NB4 (cell line): ENCODE results near the gene OVOL3.

Experiments used
- POLR2A ChIP-seq: IDR thresholded peaks from 2 replicates; pipeline ENCODE4 v1.6.1; 2011; ENCODE audit warnings: mild to moderate bottlenecking; ENCODE audit not compliant: insufficient read length; ENCODE audit errors: extremely low read depth
- TF ChIP-seq, protein P1 (sequence below): IDR thresholded peaks from one replicate; pipeline ENCODE4 v1.5.1; 2012; ENCODE audit warnings: low read depth, low read length

DNA sequence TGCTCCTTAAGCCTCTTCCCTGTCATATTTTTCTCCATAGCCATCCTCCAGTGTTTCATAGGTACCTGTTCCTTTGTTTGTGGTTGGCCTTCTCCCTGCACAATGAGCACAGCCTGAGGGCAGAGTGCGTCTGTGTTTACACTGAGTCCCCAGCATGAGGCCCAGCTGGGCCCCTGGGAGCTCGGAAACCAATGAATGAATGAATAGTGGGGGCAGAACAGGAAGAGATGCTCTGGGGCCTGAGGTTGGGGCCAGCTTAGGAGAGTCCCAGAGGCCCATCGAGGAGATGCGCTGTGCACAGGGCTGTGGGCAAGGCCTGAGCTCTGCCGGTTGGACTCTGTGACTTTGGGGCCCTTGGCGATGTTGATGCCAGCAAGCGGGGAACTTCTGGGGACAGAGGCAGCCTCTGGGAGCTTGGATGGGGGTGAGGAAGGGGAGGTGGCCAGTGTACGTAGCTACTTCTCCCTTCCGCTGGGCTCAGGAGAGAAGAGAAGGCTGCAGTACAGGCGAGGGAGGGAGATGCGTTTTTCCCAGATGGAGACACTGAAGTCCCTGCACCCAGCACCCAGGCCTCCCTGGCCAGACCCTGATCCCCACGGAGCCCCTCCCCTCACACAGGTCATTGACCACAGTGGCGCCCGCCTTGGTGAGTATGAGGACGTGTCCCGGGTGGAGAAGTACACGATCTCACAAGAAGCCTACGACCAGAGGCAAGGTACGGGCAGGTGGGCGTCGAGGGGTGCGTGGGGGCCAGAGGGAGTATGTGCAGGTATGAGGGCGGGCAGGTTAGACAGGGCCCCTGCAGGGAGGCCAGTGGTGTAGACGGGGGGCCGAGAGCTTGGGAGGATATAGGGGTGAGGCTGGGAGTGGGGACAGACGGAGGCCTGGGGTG, 9.4 kb downstream of the OVOL3 start:
- TF ChIP-seq, protein P1, sequence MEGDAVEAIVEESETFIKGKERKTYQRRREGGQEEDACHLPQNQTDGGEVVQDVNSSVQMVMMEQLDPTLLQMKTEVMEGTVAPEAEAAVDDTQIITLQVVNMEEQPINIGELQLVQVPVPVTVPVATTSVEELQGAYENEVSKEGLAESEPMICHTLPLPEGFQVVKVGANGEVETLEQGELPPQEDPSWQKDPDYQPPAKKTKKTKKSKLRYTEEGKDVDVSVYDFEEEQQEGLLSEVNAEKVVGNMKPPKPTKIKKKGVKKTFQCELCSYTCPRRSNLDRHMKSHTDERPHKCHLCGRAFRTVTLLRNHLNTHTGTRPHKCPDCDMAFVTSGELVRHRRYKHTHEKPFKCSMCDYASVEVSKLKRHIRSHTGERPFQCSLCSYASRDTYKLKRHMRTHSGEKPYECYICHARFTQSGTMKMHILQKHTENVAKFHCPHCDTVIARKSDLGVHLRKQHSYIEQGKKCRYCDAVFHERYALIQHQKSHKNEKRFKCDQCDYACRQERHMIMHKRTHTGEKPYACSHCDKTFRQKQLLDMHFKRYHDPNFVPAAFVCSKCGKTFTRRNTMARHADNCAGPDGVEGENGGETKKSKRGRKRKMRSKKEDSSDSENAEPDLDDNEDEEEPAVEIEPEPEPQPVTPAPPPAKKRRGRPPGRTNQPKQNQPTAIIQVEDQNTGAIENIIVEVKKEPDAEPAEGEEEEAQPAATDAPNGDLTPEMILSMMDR, result no peak
- TF ChIP-seq POLR2A, result no peak
